SKM-1 (cell line): Measurements from ENCODE around the gene DHRS7B.
A peak's percentile ranks its signal among the peaks of the same experiment; 100 is the strongest.
"Not testable (repeated sequence)": the region's sequence is repeated elsewhere in the genome, so short reads cannot be mapped to it uniquely, and the experiment has no call there.

Source experiments
- DNase-seq: peaks from one replicate; lab custom pipeline; 2025; ENCODE audit not compliant: unreplicated experiment; lab: John Stamatoyannopoulos, UW

The DHRS7B gene

DNA sequence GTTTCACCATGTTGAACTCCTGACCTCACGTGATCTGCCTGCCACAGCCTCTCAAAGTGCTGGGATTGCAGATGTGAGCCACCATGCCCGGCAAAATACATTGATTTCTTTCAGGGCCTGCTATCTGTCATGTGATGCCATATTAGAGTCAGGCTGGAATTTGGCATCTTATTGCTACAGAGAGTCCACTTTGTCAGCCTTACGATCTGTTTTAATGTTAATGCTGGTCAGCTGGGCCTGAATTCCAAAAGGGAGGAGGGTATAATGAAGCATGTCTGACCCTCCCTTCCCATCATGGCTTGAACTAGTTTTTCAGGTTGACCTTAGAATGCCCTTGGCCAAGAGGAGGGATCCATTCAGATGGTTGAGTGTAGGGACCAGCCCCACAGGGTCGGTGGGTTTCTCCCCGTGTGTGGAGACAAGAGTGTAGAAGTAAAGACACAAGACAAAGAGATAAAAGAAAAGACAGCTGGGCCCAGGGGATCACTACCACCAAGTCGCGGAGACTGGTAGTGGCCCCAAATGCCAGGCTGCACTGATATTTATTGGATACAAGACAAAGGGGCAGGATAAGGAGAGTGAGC is 19.6 kb upstream of the DHRS7B start:
- DNase-seq = not testable (repeated sequence)

DNA sequence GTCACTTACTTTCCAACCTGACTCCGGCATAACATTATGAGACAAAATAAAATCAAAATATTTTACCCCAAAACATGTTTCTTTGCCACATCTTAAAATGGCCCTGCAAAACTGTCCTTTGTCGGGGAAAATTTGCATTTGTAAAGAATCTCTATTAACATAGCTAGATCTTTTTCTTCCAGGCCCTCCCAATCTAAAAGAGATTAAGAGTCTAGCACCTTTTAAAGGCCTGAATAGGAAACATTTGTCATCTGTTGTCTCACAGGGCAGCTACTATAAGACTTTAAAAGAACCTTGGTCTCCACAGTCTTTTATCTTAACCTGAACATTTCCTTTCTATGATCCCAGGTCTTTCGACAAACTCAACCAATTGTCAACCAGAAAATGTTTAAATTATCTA is 18.1 kb upstream of the DHRS7B start:
- DNase-seq = no peak

DNA sequence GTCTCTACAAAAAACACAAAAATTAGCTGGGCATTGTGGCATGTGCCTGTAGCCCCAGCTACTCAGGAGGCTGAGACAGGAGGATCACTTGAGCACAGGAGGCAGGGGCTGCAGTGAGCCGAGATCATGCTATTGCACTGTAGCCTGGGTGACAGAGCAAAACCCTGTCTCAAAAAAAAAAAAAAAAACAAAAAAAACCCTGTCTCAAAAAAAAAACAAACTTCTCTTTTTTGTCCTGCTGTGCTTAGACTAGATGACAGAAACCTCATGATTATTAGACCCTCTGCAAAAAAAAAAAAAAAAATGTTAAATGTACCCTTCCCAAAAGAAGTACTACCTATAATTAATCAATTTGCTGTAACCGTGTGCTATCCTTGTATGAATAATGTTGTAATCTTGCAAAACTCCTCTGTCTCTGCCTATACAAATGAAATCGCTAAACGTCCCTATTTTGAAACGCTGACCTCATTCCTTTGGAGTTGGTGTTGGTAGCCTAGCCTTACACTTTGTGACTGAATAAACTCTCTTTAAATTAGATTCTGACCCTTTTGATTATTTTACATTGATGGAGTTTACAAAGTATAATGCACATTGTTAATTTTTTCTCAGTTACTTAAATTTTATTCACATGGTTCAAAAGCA is 13.6 kb upstream of the DHRS7B start:
- DNase-seq = peak; percentile 57

DNA sequence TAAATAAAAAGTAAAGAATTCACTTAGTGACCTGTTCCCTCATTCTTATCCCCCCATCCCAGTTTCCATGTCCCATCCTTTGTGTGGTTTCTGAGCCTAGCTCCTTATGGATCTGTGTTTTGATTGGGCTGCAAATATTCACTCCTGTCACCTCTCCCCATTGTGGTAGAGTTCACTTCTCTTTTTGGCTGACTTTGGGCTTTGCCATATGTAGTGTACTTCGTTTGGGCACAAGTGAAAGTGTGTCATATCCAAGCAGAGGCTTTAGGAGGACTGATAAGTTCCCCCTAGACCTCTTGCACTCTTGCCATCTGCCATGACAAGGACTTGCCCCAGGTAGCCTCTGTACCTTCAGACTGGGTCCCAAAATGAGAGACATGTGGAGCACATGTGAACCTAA is 13.0 kb upstream of the DHRS7B start:
- DNase-seq = no peak

DNA sequence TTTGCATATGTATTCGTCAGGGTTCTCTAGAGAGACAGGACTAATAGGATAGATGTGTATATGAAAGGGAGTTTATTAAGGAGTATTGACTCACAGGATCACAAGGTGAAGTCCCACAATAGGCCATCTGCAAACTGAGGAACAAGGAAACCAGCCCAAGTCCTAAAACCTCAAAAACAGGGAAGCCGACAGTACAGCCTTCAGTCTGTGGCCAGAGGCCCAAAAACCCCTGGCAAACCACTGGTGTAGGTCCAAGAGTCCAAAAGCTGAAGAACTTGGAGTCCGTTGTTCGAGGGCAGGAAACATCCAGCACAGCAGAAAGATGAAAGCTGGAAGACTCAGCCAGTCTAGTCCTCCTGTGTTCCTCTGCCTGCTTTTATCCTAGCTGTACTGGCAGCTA is 12.0 kb upstream of the DHRS7B start:
- not testable (repeated sequence) for DNase-seq

DNA sequence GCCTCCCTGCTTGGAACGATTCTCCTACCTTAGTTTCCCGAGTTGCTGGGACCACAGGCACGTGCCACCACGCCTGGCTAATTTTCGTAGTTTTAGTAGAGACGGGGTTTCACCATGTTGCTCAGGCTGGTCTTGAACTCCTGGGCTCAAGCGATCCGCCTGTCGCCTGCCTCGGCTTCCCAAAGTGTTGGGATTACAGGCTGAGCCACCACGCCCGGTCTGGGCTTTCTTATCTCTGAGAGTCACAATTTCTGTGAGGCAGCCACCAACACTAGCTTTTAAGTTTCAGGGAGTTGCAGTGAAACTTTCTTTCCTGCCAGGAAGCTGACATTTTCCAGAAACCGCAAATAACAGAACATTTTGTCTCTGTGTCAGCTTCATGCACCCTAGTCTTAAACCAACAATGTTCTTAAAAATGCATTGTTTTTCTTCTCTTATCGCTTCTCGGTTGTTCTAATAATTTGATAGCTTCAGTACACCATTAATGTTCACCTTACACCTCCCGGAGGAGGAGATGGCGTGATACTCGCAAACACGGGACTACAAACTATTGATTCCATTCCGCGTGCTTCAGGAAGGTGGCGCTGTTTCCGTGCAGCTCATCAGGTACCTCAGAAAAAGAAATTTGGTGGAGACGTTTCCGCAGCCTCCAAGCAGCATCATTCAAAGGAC is 7.4 kb upstream of the DHRS7B start:
- peak; percentile 68 for DNase-seq

DNA sequence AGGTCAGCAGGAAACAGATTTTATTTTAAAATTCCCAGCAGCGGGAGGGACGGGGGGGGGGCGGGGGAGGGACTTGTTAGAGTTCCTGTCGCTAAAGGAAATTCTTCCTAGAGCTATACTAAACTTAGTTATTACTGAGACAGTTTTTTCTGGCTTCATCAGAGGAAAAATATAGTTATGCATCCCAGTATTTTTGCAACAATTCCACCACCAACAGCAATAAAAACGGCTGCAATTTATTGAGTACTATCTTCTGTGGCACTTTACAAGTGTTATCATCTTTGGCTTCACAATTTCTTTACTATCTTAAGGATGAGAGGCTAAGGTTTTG is 6.9 kb upstream of the DHRS7B start:
- no peak for DNase-seq

DNA sequence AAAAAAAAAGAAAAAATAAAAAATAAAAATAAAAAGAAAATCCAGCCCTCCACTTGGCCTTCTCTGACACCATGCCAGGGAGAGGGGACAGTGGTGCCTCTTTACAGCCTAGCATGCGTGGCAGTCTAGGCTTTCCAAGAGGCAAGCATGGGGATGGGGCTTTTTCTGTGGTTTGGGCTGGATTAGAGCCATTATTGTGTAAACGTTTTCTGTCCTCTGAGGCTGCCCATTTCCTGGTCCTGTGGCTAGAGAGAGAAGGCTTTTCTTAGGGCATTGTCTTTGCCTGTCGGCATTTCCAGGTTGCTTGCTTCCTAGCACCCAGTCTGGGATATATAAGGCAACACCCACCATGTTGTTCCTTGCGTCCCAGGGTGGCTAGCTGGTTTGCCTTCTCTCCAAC is 2.7 kb upstream of the DHRS7B start:
- peak; percentile 57 for DNase-seq

DNA sequence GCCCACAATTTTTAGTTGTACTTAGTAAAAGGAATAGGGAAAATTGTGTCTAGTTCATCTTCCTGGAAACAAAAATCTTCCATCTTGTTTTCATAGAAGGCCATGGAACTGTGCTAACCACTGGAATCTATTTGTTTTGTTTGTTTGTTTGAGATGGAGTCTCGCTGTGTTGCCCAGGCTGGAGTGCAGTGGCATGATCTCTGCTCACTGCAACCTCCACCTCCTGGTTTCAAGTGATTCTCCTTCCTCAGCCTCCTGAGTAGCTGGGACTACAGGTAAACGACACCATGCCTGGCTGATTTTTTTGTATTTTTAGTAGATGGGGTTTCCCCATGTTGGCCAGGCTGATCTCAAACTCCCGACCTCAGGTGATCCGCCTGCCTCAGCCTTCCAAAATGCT is 2.2 kb upstream of the DHRS7B start:
- not testable (repeated sequence) for DNase-seq

DNA sequence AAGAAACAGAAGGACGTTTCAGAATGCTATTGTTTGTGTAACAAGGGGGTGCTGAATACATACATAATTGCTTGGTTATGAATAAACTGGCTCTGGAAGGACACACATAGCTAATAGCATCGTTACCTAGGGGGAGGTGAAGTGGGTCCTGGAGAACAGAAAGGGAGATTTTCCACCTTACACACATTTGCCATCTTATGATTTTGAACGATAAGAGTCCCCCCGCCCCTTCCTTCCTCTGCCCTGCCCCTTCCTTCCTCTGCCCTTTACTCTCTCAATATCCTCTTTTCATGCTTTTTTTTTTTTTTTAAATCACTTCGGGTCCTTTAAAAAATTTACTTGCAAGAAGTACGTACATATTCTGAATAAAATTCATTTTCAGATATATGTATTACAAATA is 902 bp upstream of the DHRS7B start:
- no peak for DNase-seq

DNA sequence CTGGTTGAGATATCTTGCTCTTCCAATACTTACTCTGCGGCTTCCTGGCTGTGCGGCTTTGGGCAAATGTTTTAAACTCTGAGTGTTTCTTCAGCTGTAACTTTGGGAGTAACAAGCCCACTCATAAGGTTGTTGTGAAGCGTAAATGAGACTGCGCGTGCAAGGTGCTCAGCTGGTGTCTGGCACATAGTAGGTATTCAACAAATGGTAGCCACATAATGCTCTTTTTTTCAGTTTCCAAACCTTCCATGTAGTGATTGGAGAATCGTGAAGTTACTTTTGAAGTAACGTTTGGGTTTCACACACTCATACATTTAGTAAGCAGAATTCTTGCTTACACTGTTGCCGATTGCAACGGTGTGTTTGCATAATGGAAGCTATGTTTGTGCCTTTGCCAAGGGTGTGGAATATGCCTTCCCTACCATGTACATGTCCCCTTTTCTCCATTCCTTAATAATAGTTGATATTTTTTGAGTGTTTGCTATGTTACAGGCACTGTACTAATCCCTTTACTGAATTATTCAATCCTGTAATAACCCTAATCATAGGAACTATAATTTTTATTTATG is 829 bp downstream of the DHRS7B start:
- no peak for DNase-seq

DNA sequence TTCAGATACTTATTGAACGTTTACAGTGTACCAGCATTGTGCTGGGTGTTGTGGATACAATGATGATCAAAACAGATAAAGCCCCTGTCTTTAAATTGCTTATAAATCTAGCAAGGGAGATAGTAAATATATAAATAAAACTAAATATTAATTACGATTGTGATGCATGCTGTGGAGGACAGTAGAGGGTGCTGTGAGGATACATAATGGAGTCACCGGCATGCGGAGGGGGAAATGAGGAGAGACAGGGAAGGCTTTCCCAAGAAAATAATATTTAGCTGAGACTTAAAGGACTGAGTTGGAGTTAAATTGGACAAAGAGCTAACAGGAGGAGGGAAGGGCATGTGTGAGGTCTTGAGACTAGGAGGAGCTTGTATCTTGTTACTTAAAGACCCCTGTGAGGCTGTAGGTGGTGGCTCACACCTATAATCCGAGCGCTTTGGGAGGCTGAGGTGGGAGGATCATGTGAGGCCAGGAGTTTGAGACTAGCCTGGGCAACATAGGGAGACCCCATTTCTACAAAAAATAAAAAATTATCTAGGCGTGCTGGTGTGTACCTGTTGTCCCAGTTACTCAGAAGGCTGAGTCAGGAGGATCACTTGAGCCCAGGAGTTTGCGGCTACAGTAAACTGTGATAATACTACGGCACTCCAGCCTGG is 2.4 kb downstream of the DHRS7B start:
- no peak for DNase-seq

DNA sequence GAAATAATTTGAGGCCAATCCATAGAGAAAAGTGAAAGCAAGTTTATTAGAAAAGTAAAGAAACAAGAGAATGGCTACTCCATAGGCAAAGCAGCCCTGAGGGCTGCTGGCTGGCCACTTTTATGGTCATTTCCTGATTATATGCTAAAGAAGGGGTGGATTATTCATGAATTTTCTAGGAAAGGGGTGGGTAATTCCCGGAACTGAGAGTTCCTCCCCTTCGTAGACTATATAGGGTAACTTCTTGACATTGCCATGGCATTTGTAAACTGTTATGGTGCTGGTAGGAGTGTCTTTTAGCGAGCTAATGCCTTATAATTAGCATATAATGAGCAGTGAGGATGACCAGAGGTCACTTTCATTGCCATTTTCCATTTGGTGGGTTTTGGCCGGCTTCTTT is 4.4 kb downstream of the DHRS7B start:
- DNase-seq = no peak

DNA sequence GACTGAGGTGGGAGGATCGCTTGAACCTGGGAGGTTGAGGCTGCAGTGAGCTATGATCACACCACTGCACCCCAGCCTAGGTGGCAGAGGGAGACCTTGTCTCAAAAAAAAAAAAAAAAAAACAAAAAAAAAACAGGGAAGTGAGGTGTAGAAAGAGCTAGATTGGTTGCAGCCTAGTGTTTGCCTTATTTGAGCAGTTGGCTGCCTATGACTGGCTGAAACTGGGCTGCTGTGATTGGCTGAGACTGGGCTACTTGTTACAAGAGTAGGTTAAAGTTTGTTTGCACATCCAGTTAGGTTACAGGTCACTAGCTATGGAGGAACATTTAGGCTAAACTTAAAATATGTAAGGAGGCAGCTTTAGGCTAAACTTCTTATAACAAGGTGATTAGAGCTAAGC is 5.7 kb downstream of the DHRS7B start:
- DNase-seq = no peak

DNA sequence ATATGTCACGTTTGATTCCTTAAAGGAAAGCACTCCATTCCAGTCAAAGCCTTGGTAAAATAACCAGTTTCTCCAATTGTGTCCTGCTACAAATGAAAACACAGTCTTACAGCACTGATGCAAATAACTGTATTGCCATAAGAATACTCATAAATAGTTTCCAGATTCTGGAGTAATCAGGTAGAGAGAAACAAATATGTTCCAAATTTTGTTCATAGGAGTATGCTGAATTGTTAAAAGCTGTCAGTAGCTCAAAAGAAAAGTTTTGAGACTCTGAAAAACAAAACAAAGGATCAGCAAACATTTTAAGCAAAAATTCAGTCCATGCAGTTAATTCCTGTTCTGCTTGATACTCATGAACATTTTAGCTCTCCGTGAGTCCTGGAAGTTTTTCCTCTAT is 7.8 kb downstream of the DHRS7B start:
- no peak for DNase-seq

DNA sequence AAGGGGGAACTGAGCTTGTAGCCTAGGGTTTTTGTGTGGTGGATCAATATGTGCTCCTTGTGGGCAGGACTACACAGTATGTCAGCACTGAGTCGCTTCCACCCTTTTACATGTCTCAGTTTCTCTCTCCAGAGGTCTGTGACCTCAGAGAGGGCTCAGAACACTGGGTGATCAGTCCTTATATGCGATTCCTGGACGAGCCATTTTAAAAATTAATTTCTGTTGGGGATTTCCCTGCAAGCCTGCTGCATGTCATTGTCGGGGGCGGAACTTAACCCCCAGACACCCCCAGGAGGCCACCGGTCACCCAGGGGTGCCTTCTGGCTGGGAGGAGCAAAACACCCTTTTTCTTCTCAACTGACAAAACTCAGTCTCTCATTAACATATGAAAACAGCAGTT is 14.1 kb downstream of the DHRS7B start:
- DNase-seq = no peak

DNA sequence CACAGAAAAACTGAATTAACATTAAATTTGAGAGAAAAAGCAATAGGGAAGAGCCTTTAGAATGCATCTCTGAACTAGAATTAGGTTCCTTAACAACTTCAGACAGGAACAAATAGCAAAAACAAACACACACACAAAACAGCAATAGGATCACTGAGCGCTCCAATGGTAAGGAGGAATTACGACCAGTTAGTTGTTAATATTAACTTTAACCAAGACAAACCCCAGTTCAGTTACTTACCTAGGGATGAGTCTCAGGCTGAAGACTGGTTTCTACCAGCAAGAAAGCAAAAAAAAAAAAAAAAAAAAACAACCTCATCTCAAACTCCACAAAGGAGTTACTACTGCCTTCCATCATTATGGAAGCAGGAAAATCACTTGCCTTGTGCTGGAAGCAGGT is 14.6 kb downstream of the DHRS7B start:
- no peak for DNase-seq

DNA sequence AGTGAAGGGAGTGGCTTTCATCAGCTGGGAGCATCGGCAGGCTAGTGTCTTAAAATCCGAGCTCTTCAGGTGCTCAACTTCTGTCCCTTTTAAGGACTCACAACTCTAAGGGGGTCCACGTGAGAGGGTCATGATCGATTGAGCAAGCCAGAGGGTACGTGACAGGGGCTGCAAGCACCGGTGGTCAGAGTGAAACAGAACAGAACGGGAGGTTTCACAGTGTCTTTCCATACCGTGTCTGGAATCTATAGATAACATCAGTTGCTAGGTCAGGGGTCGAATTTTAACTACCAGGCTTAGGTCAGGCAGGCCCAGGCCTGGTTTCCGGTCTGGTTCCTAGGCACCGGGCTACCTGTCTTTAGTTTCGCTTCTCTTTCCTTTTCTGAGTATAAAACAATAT is 15.3 kb downstream of the DHRS7B start:
- DNase-seq = not testable (repeated sequence)

DNA sequence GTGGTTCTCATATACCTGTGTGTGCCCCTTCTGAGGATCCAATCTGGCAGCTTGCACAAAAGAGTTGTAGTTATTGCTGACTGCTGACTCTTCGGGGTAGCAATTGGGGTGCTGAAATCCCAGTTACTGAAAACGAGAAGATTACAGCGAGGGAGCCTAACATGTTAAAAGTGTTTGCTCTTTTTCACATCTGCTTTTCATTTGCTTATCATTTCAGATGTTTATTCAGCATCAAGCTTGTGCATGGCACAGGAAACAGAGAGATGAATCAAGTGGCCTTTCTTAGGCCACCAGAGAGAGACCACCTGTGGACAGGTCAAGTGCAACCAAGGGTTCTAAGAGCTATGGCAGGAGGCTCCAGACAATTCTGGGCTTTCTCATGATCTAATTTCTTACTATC is 16.9 kb downstream of the DHRS7B start:
- no peak for DNase-seq

DNA sequence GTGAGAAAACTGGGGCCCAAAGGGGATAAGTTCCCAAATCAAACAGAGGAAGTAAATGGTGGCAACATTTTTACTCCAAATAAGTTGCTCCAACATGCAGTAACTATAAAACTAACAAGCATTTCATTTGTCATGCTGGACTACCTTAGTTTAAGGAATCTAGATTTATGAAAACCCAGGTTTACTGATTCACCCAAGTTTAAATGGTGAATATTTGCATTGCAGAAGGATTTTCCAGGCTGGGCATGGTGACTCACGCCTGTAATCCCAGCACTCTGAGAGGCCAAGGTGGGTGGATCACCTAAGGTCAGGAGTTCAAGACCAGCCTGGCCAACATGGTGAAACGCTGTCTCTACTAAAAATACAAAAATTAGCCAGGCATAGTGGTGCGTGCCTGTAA is 17.5 kb downstream of the DHRS7B start:
- DNase-seq = not testable (repeated sequence)

DNA sequence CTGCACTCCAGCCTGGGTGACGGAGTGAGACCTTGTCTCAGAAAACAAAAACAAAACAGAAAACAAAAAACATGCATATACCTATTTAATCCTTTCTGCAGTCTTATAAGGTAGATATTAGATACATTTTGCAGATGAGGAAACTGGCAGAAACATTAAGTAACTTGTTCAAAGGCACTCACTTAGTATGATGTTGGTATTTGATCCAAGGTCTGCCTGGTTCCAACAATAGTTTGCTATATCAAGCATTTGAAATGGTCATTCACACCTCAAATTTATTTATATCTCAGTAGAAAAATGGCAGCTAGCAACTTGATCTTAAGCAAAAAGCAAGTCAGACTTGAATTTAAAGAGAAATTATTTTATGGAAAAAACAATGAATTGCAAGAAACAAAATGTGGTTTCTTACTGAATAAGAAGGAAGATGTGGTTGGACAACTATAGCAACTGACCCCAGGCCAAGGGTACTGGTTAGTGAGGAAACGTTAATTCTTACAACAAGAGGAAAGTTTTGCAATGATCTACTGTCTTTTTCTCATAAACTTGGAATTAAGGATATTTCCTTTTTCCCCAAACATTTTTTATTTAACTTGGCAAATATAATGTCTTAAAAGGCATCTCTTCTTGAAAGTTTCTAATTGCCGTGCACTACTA is 19.7 kb downstream of the DHRS7B start:
- peak; percentile 82 for DNase-seq
